Stimulated activated CD4-positive, alpha-beta T cell treated with anti-CD3 and anti-CD28 coated beads, Interleukin-1b, Interleukin-23, amount 100 ng/mL, for 24 hours (primary cell): ENCODE measurements around the gene GFAP.

Source experiments
- DNase-seq, 4 experiments: peaks; one replicate each; pipeline ENCODE4 v3.0.0-alpha.2; 2020; ENCODE audit warnings: low read depth in 4 of 4, low spot score in 1 of 4

Gene GFAP

GRCh38 chr17:44932096-44932786 is 16.9 kb upstream of the GFAP start:
- DNase-seq, result no peak

GRCh38 chr17:44931376-44931775 is 16.1 kb upstream of the GFAP start:
- DNase-seq, result no peak

GRCh38 chr17:44930667-44931066 is 15.4 kb upstream of the GFAP start:
- no peak for DNase-seq

GRCh38 chr17:44928950-44929720 is 13.8 kb upstream of the GFAP start:
- DNase-seq, result no peak

- DNase-seq, result no peak
These were observed 12.8 kb upstream of the GFAP start for GRCh38 chr17:44928136-44928535.

GRCh38 chr17:44927696-44928095 is 12.4 kb upstream of the GFAP start:
- no peak for DNase-seq

- no peak for DNase-seq
These were observed 11.7 kb upstream of the GFAP start for GRCh38 chr17:44926821-44927525.

GRCh38 chr17:44925731-44926697 is 10.7 kb upstream of the GFAP start:
- no peak for DNase-seq

GRCh38 chr17:44924107-44924544 is 8.8 kb upstream of the GFAP start:
- no peak for DNase-seq

GRCh38 chr17:44922746-44923470 is 7.6 kb upstream of the GFAP start:
- no peak for DNase-seq

- no peak for DNase-seq
These were observed 6.8 kb upstream of the GFAP start for GRCh38 chr17:44922136-44922535.

GRCh38 chr17:44921122-44921882 is 6.0 kb upstream of the GFAP start:
- no peak for DNase-seq

- DNase-seq, result no peak
These were observed 5.3 kb upstream of the GFAP start for GRCh38 chr17:44920565-44920940.

- DNase-seq, result peak in 1 of 4 experiments; percentile 43
These were observed 4.7 kb upstream of the GFAP start for GRCh38 chr17:44919885-44920564.

GRCh38 chr17:44919411-44919810 is 4.1 kb upstream of the GFAP start:
- DNase-seq, result no peak

- no peak for DNase-seq
These were observed 2.7 kb upstream of the GFAP start for GRCh38 chr17:44918006-44918405.

GRCh38 chr17:44917456-44917855 is 2.2 kb upstream of the GFAP start:
- no peak for DNase-seq

- DNase-seq, result no peak
These were observed 1.5 kb upstream of the GFAP start for GRCh38 chr17:44916781-44917241.
